GM18907 (cell line): ENCODE measurements around the gene SKIC8.
"Not testable (repeated sequence)": the region's sequence is repeated elsewhere in the genome, so short reads cannot be mapped to it uniquely, and the experiment has no call there.

Source experiments
- ATAC-seq: cut with Tn5 transposase; IDR thresholded peaks from one replicate; pipeline ENCODE4 v1.9.1; 2021; ENCODE audit warnings: mild to moderate bottlenecking, moderate library complexity; ENCODE audit not compliant: unreplicated experiment

The SKIC8 gene

DNA sequence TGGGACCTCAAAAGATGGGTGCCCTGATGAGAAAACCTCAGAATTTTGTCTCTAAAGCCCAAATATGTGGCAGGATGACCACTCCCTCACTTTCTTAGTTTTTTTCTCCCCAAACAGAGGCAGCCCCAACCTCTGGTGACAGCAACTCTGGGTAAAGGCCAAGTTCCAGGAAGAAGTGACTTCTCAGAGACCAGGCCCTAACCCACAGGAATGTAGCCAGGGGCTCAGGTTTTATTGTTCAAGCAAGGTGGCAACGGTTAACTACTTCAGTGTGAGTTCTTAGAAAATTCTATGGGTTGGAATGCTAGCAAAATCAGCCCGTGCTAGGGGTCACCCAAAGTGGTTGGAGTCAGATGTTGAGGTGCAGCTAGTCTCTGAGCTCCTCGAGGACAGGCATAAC is 40.2 kb downstream of the SKIC8 start:
- ATAC-seq: no peak

DNA sequence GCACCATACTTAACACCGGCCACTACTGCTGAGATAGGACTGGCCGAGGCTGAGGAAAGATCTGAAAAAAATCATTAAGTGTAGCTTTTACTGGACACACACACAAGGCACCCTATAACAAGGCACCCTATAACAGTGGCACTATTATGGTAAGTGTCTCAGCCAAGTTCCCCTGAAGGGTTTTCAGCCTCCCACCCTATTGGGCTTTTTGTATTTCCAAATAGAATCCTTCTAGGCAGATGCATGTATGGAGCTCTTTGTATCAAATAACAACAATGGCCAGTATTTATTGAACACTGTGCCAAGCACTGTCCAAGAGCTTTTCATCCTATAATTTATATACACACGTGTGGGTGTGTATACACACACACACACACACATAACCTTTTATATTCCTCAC is 41.7 kb downstream of the SKIC8 start:
- no peak for ATAC-seq

DNA sequence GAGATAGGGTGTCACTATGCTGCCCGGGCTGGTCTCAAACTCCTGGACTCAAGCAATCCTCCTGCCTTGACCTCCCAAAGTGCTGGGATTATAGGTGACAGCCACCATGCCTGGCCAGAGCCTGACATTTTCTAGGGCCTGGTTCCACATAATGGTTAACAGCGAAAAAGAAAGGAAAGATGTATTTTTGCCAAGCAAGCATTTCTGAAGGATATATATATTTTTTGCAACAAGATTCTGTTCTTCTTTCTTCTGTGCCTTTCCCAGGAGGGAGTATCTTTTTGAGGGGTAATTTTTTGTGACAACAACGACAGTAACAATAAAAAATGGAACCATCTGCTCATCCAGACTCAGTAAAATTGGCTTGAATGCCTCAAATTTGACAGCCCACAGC is 43.4 kb downstream of the SKIC8 start:
- ATAC-seq: no peak

DNA sequence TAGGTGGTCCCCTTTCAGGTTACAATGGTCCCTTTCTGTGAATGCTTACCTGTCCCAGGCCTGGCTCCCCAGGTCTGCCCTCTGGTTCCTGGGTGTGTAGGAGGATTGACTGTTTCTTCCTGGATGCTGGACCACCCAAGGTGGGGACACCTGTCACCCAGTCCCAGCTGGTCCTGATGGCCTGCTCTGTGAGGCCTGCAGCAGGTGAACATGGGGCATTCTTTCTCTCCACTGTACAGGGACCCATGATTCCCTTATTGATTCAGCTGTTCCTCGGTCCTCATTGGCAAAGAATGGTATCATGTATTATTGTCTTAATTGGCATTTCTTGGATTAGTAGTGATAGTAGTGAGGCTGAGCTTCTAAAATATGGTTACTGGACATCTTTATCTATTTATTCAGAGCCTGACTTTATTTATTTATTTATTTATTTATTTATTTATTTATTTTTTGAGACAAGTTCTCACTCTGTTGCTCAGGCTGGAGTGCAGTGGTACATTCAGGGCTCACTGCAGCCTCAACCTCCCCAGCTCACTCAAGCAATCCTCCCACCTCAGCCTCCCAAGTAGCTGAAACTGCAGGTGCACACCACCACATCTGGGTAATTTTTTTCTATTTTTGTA is 43.9 kb downstream of the SKIC8 start:
- no peak for ATAC-seq

DNA sequence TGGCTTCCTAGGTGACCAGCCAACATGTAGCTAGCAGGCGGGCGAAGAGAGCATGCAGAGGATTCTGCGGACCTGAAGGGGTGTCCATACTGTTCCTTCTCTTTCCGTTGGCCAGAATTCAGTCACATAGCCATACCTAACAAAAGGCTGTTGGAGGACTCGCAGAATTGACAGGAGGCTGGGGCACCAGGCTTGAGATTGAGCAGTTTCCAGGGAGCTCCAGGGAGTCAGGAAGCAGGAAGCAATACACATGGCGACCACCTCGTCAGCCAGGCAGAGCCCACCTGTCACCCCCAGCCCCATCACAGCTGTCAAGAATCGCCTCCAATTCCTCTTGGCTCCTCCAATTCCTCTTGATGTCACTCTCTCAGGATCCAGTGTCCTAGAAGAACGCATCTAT is 48.3 kb downstream of the SKIC8 start:
- no peak for ATAC-seq

DNA sequence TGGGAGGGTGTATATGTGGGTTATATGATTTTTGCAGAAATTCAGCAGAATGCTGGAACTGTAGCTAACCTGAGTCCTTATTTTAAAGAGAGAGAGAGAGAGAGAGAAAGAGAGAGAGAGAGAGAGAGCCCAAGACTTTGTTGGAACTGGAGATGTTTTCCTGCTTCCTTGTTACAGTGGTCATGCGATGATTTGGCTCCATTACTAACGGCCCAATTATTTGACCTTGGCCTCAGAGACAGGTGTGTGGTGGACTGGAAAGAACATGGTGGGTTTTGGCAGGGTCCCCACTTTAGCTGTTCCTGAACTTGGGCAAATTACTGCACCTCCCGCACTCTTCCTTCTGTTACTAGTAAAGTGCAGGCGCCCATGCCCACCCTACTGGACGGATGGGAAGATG is 50.3 kb downstream of the SKIC8 start:
- no peak for ATAC-seq

DNA sequence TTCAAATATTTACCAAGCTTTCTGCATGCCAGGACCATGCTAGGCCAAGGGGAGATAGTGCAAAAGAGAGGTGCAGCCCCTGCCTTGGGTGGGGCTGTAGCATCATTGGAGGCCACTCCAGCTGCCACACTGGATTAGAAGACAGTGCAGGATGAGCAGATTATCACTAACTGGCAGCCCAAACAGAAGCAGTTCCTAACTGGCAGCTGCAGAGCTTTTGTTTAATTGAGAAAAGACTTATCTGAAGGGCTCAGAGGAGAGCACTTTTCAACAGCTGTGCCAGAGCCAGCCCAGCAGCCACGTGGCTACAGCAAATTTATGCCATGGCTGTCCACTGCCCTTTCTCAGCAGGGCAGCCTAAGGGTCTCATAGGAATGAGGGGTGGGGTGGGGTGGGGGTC is 51.5 kb downstream of the SKIC8 start:
- no peak for ATAC-seq

DNA sequence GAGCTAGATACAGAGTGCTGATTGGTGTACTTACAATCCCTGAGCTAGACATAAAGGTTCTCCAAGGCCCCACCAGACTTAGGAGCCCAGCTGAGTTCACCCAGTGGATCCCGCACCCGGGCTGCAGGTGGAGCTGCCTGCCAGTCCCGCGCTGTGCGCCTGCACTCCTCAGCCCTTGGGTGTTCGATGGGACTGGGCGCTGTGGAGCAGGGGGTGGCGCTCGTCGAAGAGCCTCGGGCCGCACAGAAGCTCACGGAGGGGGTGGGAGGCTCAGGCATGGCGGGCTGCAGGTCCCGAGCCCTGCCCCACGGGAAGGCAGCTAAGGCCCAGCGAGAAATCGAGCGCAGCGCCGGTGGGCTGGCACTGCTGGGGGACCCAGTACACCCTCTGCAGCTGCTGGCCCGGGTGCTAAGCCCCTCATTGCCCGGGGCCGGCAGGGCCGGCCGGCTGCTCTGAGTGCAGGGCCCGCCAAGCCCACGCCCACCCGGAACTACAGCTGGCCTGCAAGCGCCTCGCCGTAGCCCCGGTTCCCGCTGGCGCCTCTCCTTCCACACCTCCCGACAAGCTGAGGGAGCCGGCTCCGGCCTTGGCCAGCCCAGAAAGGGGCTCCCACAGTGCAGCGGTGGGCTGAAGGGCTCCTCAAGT is 53.3 kb downstream of the SKIC8 start:
- not testable (repeated sequence) for ATAC-seq

DNA sequence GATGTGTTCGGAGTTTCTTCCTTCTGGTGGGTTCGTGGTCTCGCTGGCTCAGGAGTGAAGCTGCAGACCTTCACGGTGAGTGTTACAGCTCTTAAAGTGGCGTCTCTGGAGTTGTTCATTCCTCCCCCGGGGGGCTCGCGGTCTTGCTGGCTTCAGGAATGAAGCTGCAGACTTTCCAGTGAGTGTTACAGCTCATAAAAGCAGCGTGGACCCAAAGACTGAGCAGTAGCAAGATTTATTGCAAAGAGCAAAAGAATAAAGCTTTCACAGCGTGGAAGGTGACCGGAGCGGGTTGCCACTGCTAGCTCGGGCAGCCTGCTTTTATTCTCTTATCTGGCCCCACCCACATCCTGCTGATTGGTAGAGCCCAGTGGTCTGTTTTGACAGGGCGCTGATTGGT is 54.0 kb downstream of the SKIC8 start:
- not testable (repeated sequence) for ATAC-seq

DNA sequence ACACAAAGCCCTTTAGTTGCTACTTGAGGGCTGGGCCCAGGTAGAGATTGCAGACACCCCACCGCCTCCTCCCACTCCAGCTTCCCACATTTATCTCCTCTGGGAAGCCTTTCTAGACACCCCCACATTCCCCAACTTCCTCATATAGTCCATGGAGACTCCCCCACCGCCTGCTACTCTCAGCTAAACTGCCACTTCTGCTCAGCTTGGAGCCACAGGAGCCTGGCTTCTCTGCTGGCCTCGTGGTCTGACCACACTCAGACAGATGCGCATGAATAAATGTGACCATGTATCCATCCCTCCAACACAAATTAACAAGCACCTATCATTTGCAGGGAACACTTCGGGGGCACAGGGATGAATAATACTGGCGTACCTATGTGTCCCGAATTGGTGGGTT is 54.5 kb downstream of the SKIC8 start:
- no peak for ATAC-seq

DNA sequence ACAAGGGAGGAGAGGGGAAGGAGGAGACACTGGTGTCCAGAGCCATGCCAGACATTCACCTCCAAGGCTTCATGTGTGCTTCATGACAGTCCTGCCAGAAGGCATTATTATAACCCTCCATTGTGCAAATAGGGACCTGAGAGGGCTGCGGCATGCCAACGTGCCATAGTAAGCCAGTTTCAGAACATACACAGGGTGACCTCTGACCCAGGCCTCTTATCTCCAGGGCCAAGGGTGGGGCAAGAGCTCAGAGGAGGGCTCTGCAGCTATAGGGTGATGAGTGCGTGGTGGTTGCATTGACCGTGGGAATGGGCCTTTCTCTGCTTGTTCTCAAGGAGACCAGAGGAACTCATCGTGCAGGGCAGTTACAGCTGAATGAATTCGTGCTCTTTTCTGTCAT is 55.3 kb downstream of the SKIC8 start:
- ATAC-seq: no peak

DNA sequence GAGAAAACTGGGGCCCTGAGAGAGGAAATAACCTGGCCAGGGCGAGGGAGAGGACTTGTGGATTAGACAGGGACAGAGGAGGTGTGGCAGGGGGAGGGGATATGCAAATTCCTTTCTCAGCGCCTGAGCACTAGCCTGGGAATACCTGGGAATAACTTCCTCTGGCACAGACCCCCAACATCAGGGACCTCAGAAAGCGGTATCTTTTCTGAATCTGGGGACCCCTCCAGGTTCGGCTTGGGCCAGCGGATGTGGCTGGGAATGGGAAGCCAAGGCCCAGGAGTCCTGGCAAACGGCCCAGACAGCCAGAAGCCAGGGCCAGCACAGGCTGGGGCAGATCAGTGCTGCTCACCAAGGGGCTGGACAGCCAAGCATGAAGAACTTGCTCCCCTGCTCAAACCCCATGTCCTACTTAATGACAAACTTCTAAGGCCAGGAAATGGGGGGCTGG is 55.9 kb downstream of the SKIC8 start:
- no peak for ATAC-seq

DNA sequence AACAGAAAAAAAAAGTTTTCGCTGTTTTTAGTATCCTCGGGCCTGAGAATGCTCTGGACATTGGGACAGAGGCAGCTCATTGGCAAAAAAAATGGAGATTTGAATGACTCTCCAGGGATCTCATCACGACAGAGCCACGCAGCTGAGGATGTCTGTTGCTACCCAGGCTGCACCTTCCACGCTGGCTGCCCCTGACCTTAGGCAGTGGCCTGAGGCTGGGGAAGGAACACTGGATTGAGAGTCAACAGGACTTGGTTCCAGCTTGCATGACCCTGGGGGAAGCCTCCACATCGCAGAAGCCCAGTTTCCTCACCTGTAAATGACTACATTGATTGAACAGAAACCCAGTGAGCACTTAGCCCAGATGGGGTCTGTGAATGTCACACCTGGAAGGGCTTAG is 56.4 kb downstream of the SKIC8 start:
- no peak for ATAC-seq

DNA sequence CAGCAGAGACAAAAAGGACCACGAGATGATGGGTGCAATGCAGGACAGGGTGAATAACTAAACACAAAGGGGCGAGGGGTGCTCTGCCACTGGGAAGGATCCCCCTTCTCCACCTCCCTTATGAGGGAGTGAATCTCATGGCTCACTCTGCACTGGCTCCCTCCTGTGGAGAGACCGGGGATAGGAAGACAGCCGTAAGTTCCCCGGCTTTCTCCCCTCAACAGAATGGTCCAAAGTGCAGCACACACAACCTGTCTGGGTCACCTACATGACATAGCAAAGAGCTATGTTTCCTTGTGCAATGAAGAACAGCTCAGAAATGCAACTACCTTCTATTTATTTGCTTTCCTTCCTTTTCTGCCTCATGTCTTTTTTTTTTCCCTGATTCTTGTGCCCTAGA is 57.3 kb downstream of the SKIC8 start:
- no peak for ATAC-seq

DNA sequence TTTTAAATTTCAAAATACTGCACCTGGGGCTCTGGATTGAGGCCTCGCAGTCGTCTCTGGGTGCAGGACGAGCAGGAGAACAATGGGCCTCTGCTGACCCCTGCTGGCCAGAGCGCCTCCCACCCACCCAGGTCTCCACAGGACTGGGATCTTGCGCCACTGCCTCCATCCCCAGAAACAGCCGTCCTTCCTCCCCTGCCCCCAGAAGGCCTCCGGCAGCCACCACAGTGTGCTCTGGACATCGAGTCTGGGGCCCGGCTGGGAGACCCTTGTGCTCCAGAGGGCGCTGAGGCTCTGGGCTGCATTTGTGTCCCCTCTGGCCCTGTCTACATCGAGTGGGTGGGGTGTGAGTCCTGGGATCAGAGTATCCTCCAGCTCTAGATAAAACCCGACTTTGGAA is 58.4 kb downstream of the SKIC8 start:
- ATAC-seq: peak; percentile 46

DNA sequence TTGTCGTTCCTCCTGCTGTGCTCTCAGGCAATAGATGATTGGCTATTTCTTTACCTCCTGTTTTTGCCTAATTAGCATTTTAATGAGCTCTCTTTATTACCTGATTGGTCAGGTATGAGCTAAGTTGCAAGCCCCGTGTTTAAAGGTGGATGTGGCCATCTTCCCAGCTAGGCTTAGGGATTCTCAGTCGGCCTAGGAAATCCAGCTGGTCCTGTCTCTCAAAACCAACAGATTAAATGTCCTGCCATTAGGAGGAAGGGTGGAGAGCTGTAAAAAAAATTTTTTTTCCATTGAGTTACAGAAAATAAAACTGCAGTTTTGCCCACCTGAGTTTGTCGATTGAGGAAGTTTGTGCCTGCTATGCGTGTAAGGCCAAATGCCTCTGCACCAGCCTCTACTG is 59.6 kb downstream of the SKIC8 start:
- ATAC-seq: no peak

DNA sequence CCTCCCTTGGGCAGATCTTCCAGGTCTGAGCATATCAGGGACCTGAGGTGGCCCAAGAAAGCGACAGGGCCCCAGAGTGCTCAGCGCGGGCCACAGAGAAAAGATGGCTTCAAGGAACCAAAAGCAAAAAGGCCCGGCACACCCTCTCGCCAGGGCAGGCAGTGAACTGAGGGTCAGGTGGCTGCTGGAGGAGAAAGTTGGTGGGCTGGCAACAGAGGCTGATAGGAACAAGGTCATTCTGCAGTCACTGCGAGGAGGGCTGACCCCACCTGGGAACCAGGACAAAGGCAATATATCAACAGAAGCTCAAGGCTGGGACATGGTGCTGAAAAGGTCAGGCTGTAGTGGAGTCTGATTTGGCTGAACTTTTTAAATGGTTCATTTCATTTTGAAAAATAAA is 62.3 kb downstream of the SKIC8 start:
- ATAC-seq: no peak

DNA sequence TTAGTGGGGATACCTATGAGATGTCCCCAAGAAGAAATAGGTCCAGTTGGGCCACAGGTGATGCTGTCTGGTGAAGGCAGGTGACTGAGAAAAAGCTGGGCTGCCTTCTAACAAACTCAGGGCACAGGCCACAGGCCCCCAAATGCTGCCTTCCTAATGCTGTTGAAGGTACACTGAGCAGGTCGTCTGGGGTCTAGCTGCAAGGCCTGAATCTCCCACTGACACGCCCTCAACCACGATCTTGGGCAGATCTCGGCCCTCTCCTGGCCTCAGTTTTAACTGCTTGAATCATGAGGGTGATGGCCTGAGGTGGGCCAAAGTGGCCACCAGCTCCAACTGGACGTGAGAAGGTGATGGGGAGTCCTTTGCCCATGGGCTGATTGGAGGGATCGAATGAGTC is 62.9 kb downstream of the SKIC8 start:
- ATAC-seq: no peak

DNA sequence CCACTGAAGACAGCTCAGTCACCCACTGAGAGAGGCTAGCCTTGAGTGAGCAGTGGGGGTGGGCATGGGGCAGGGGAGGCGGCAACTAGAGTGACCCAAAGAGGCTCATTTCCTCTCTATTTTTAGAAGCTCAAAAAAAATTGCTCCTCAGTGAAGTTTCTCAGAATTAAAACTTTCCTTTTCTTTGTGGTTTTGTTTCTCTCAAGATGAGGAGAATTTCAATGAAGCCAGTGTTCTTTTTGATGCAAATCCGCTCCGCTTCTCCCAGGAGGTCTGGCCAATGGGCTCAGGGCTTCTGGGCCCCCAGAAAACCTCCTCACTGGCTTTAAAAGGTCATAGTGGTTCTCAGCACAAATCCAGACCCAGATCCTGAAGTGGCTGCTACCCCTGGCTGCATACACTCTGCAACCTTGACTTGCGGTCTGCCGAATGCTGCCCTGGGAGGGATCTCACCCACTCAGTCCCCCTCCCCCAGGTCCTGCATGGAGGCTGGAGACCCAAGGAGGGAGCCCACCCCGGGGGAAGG is 64.8 kb downstream of the SKIC8 start, which contains the start of gene ACSBG1:
Gene ACSBG1, minus strand, starts transcription at position 51 of the 526 bp plus-strand sequence. CDS start 64 bp downstream, outside the sequence.
- no peak for ATAC-seq

DNA sequence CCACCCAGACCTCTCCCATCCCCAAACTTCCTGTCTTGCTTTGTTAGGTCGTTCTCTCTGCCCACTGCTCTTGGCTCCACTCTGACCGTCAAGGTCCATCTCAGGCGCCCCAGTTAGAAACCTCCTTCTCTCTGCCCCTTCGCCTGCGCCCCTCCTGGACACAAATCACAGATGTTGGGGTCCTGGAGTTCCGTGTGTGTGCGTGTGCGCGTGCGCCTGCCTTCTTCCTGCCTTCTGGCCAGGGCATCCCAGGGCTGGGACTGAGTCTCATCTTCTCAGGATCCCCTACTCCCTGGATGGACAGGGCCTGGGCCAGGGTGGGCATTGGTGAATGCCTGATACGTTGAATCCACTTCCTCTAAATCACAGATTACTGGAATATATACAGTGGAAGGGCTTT is 65.9 kb downstream of the SKIC8 start:
- ATAC-seq: no peak
